ENCODE measurements around the gene DIMT1.

GRCh38 chr5:62343428-62343827 lies 60.3 kb downstream of the DIMT1 start:
- TF ChIP-seq, protein P1, sequence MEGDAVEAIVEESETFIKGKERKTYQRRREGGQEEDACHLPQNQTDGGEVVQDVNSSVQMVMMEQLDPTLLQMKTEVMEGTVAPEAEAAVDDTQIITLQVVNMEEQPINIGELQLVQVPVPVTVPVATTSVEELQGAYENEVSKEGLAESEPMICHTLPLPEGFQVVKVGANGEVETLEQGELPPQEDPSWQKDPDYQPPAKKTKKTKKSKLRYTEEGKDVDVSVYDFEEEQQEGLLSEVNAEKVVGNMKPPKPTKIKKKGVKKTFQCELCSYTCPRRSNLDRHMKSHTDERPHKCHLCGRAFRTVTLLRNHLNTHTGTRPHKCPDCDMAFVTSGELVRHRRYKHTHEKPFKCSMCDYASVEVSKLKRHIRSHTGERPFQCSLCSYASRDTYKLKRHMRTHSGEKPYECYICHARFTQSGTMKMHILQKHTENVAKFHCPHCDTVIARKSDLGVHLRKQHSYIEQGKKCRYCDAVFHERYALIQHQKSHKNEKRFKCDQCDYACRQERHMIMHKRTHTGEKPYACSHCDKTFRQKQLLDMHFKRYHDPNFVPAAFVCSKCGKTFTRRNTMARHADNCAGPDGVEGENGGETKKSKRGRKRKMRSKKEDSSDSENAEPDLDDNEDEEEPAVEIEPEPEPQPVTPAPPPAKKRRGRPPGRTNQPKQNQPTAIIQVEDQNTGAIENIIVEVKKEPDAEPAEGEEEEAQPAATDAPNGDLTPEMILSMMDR (IDR thresholded peaks at IDR 0.05): no peak
- TF ChIP-seq POLR2A (IDR thresholded peaks at IDR 0.05): no peak

Measured in adrenal gland (tissue), 5 donors.